Measurements from ENCODE around the gene ZFAND3. TPM values are rescaled to one million over a fixed set of nuclear protein-coding genes. Genes with fewer than 3 reads are reported as not detected.

Gene ZFAND3
- total and polyA plus RNA-seq, 2 donors (not counting 1 experiment from before 2014, with no cell fraction given) = 21.5 to 40.8 TPM

DNA sequence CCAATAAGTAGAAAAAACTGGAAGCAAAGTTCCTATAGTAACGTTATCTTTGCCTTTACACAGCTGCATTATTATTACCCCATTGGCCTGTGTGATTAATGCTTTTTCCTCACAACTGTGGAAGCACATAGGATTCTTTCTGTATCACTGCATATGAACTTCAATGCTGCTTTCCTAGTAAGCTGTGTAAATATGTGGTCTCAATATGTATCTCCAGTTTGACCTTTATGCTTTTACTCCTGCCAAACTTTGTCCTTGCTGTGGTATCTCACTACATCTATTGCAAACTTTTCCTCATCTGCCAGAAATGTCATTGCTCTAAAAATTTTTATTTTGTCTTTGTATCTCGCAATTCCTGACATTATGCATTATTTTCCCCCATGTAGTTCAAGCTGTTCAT, 168.6 kb downstream of the ZFAND3 start:
- H3K9ac ChIP-seq (ENCODE audit: insufficient read depth, low read length) = no peak overlapping the region
- H3K27me3 ChIP-seq (ENCODE audit: control insufficient read depth, insufficient read depth, low read length) = no peaks in the 10 kb centered on the region
- H3K79me2 ChIP-seq (ENCODE audit: control insufficient read depth, insufficient read depth, low read length) = peaks cover 45% of the 10 kb centered on the region
- no peak for TF ChIP-seq EZH2 (IDR thresholded peaks at IDR 0.05; ENCODE audit: low read length, missing control alignments)
- no peak overlapping the region for H3K4me2 ChIP-seq (ENCODE audit: extremely low read depth, insufficient read depth, low read length)
- H4K20me1 ChIP-seq (ENCODE audit: control insufficient read depth, extremely low read depth, insufficient read depth, low read length) = peaks cover 4% of the 10 kb centered on the region
- DNase-seq (ENCODE audit: low read depth in 2 of 2) = peak; percentile 70 to 94
- H2AFZ ChIP-seq (ENCODE audit: low read length) = no peak overlapping the region
- H3K4me3 ChIP-seq (replicated peaks in 1 of 4; ENCODE audit: control extremely low read depth in 1 of 4, insufficient read depth in 1 of 4, low read depth in 3 of 4, low read length in 4 of 4) = no peak overlapping the region
- peak overlapping the region; percentile 17 for H3K27ac ChIP-seq (ENCODE audit: insufficient read depth, low read length)
- H3K4me1 ChIP-seq (ENCODE audit: control insufficient read depth, extremely low read depth, insufficient read depth, low read length) = peaks cover 18% of the 10 kb centered on the region
- no peaks in the 10 kb centered on the region for H3K36me3 ChIP-seq (ENCODE audit: control insufficient read depth, insufficient read depth, low read length)
- H3K9me3 ChIP-seq (ENCODE audit: control insufficient read depth, insufficient read depth, low read depth, low read length) = no peaks in the 10 kb centered on the region

DNA sequence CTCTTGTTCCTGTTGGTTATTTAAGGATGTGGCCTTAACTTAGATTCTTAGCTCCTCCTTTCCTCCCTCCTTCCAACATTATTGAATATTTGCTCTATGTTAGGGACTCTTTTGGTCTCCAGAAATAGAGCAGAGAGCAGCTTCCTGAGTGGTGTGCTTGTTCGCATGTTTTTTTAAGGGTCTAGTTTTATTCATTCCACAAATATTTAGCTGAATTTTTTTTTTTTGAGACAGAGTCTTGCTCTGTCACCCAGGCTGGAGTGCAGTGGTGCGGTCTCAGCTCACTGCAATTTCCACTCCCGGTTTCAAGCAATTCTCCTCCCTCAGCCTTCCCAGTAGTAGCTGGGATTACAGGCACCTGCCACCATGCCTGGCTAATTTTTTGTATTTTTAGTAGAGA, 169.2 kb downstream of the ZFAND3 start:
- Histone ChIP-seq H3K4me3 (replicated peaks in 1 of 4; ENCODE audit: control extremely low read depth in 1 of 4, insufficient read depth in 1 of 4, low read depth in 3 of 4, low read length in 4 of 4) (no peak overlapping the region), H3K27ac (ENCODE audit: insufficient read depth, low read length) (peak overlapping the region; percentile 17), H2AFZ (ENCODE audit: low read length) (no peak overlapping the region), H3K79me2 (ENCODE audit: control insufficient read depth, insufficient read depth, low read length) (peaks cover 43% of the 10 kb centered on the region), H3K27me3 (ENCODE audit: control insufficient read depth, insufficient read depth, low read length) (no peaks in the 10 kb centered on the region), H3K9me3 (ENCODE audit: control insufficient read depth, insufficient read depth, low read depth, low read length) (no peaks in the 10 kb centered on the region), H4K20me1 (ENCODE audit: control insufficient read depth, extremely low read depth, insufficient read depth, low read length) (peaks cover 4% of the 10 kb centered on the region), H3K36me3 (ENCODE audit: control insufficient read depth, insufficient read depth, low read length) (no peaks in the 10 kb centered on the region), H3K9ac (ENCODE audit: insufficient read depth, low read length) (no peak overlapping the region), H3K4me2 (ENCODE audit: extremely low read depth, insufficient read depth, low read length) (peak overlapping the region; percentile 29), H3K4me1 (ENCODE audit: control insufficient read depth, extremely low read depth, insufficient read depth, low read length) (peaks cover 18% of the 10 kb centered on the region)
- no peak for TF ChIP-seq EZH2 (IDR thresholded peaks at IDR 0.05; ENCODE audit: low read length, missing control alignments)
- TF ChIP-seq, protein P1, sequence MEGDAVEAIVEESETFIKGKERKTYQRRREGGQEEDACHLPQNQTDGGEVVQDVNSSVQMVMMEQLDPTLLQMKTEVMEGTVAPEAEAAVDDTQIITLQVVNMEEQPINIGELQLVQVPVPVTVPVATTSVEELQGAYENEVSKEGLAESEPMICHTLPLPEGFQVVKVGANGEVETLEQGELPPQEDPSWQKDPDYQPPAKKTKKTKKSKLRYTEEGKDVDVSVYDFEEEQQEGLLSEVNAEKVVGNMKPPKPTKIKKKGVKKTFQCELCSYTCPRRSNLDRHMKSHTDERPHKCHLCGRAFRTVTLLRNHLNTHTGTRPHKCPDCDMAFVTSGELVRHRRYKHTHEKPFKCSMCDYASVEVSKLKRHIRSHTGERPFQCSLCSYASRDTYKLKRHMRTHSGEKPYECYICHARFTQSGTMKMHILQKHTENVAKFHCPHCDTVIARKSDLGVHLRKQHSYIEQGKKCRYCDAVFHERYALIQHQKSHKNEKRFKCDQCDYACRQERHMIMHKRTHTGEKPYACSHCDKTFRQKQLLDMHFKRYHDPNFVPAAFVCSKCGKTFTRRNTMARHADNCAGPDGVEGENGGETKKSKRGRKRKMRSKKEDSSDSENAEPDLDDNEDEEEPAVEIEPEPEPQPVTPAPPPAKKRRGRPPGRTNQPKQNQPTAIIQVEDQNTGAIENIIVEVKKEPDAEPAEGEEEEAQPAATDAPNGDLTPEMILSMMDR (conservative IDR thresholded peaks at IDR 0.05 in 1 of 2, IDR thresholded peaks at IDR 0.05 in 1 of 2; ENCODE audit: low read depth in 1 of 2, low read length in 2 of 2) = no peak
- DNase-seq (ENCODE audit: low read depth in 2 of 2) = peak in 1 of 2 donors; percentile 42

DNA sequence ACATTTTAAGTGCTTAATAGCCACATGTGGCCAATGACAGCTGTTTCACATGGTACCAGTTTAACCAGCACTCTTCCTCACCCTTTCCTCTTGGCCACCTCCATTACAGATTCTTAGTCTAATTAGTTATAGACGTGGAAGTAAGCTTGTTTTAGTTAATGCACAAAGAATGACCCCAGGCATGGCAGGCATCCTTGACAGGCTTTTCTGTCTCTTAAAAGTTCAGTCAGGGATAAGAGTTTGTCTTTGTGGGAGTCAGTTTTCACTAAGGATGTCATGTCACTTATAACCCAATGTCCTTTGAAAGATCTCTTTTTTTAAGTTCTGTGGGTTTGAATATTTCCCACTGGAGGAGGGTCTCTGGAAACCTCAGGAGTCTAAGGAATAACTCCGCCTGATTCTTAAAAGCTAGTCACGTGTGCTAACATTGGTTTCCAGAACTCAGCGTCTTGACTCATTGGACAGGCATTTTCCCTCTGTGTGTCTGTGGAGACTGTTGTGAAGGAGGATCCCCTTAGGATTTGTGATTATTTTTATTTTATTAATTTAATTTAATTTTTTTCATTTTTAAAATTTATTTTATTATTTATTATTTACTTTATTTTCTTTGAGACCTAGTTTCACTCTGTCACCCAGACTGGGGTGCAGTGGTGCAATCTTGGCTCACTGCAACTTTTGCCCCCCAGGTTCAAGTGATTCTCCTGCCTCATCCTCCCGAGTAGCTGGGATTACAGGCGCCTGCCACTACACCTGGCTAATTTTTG, 171.4 kb downstream of the ZFAND3 start:
- DNase-seq (ENCODE audit: low read depth in 2 of 2) = peak; percentile 81 to 92

More for the DNA sequence above, 171.4 kb downstream of the ZFAND3 start:
- Histone ChIP-seq H3K9me3 (ENCODE audit: control insufficient read depth, insufficient read depth, low read depth, low read length) (no peaks in the 10 kb centered on the region), H3K4me1 (ENCODE audit: control insufficient read depth, extremely low read depth, insufficient read depth, low read length) (peaks cover 20% of the 10 kb centered on the region), H3K27me3 (ENCODE audit: control insufficient read depth, insufficient read depth, low read length) (no peaks in the 10 kb centered on the region), H3K4me3 (replicated peaks in 1 of 4; ENCODE audit: control extremely low read depth in 1 of 4, insufficient read depth in 1 of 4, low read depth in 3 of 4, low read length in 4 of 4) (no peak overlapping the region), H3K4me2 (ENCODE audit: extremely low read depth, insufficient read depth, low read length) (peak overlapping the region; percentile 18), H2AFZ (ENCODE audit: low read length) (no peak overlapping the region), H3K36me3 (ENCODE audit: control insufficient read depth, insufficient read depth, low read length) (no peaks in the 10 kb centered on the region), H3K27ac (ENCODE audit: insufficient read depth, low read length) (peak overlapping the region; percentile 61), H3K79me2 (ENCODE audit: control insufficient read depth, insufficient read depth, low read length) (peaks cover 45% of the 10 kb centered on the region), H3K9ac (ENCODE audit: insufficient read depth, low read length) (no peak overlapping the region), H4K20me1 (ENCODE audit: control insufficient read depth, extremely low read depth, insufficient read depth, low read length) (peaks cover 4% of the 10 kb centered on the region)
- TF ChIP-seq, protein P1 (conservative IDR thresholded peaks at IDR 0.05 in 1 of 2, IDR thresholded peaks at IDR 0.05 in 1 of 2; ENCODE audit: low read depth in 1 of 2, low read length in 2 of 2) = no peak
- no peak for TF ChIP-seq EZH2 (IDR thresholded peaks at IDR 0.05; ENCODE audit: low read length, missing control alignments)

Measured in fibroblast of lung (primary cell).